SK-N-SH treated with all-trans-retinoic acid at 6 μM for 48 hours (cell line): ENCODE data around the gene CELA1.

ENCODE experiments used
- ATAC-seq: fragments of 200-7000 bp; cut with Tn5 transposase; 3 replicates; pipeline ENCODE4 v1.9.1; 2020; ENCODE audit warnings: mild to moderate bottlenecking, moderate library complexity
- ARNTL ChIP-seq: fragments of 450-650 bp; formaldehyde crosslinking; IDR thresholded peaks from 2 replicates; pipeline ENCODE4 v1.5.0; 2020; ENCODE audit warnings: low read depth, mild to moderate bottlenecking, moderate library complexity, borderline replicate concordance
- BACH2 ChIP-seq: fragments of 250-450 bp; sonication (Bioruptor Pico); IDR thresholded peaks from 2 replicates; pipeline ENCODE4 v1.9.0; 2021; ENCODE audit warnings: mild to moderate bottlenecking, borderline replicate concordance
- CREB5 ChIP-seq: fragments of 250-450 bp; sonication (Bioruptor Pico); IDR thresholded peaks from 2 replicates; pipeline ENCODE4 v1.5.1; 2020; ENCODE audit warnings: low read depth, mild to moderate bottlenecking, moderate library complexity
- CSDC2 ChIP-seq: fragments of 250-450 bp; sonication (Bioruptor Pico); IDR thresholded peaks from 2 replicates; pipeline ENCODE4 v1.5.0; 2020; ENCODE audit warnings: mild to moderate bottlenecking, moderate library complexity
- CSRNP3 ChIP-seq: fragments of 250-450 bp; sonication (Bioruptor Pico); IDR thresholded peaks from 2 replicates; pipeline ENCODE4 v1.5.1; 2021; ENCODE audit warnings: mild to moderate bottlenecking, moderate library complexity
- ESRRG ChIP-seq: fragments of 250-450 bp; sonication (Bioruptor Pico); IDR thresholded peaks from 2 replicates; pipeline ENCODE4 v1.6.1; 2021; ENCODE audit warnings: mild to moderate bottlenecking
- GLIS3 ChIP-seq: fragments of 250-450 bp; sonication (Bioruptor Pico); IDR thresholded peaks from 2 replicates; pipeline ENCODE4 v1.5.0; 2020; ENCODE audit warnings: mild to moderate bottlenecking, moderate library complexity
- ISL1 ChIP-seq: fragments of 250-450 bp; sonication (Bioruptor Pico); IDR thresholded peaks from 2 replicates; pipeline ENCODE4 v2.1.2; 2022; ENCODE audit warnings: mild to moderate bottlenecking, moderate library complexity
- OSR1 ChIP-seq: fragments of 250-450 bp; sonication (Bioruptor Pico); IDR thresholded peaks from 2 replicates; pipeline ENCODE4 v1.8.0; 2022; ENCODE audit warnings: moderate library complexity, mild to moderate bottlenecking, inconsistent platforms
- PATZ1 ChIP-seq: fragments of 250-450 bp; sonication (Bioruptor Pico); IDR thresholded peaks from 2 replicates; pipeline ENCODE4 v1.8.0; 2020; ENCODE audit warnings: mild to moderate bottlenecking, moderate library complexity, borderline replicate concordance
- POU6F1 ChIP-seq: fragments of 250-450 bp; sonication (Bioruptor Pico); IDR thresholded peaks from 2 replicates; pipeline ENCODE4 v1.8.0; 2021; ENCODE audit warnings: low read depth, mild to moderate bottlenecking, moderate library complexity, borderline replicate concordance
- PPARA ChIP-seq: fragments of 250-450 bp; sonication (Bioruptor Pico); IDR thresholded peaks from 2 replicates; pipeline ENCODE4 v1.5.0; 2020; ENCODE audit warnings: mild to moderate bottlenecking, borderline replicate concordance
- RARB ChIP-seq: fragments of 250-450 bp; sonication (Bioruptor Pico); IDR thresholded peaks from 2 replicates; pipeline ENCODE4 v1.8.0; 2021; ENCODE audit warnings: mild to moderate bottlenecking, moderate library complexity
- SNAI2 ChIP-seq: fragments of 250-450 bp; sonication (Bioruptor Pico); IDR thresholded peaks from 2 replicates; pipeline ENCODE4 v1.5.0; 2020; ENCODE audit warnings: mild to moderate bottlenecking, moderate library complexity
- TCF4 ChIP-seq: fragments of 250-450 bp; sonication (Bioruptor Pico); IDR thresholded peaks from 2 replicates; pipeline ENCODE4 v1.8.0; 2021; ENCODE audit warnings: mild to moderate bottlenecking, moderate library complexity, borderline replicate concordance
- TOX ChIP-seq: fragments of 250-450 bp; sonication (Bioruptor Pico); IDR thresholded peaks from 2 replicates; pipeline ENCODE4 v1.8.0; 2021; ENCODE audit warnings: mild to moderate bottlenecking, moderate library complexity, borderline replicate concordance
- TSHZ2 ChIP-seq: fragments of 250-450 bp; sonication (Bioruptor Pico); IDR thresholded peaks from 2 replicates; pipeline ENCODE4 v1.5.0; 2020; ENCODE audit warnings: mild to moderate bottlenecking, moderate library complexity
- ZC3H10 ChIP-seq: fragments of 250-450 bp; sonication (Bioruptor Pico); IDR thresholded peaks from 2 replicates; pipeline ENCODE4 v1.5.1; 2021; ENCODE audit warnings: mild to moderate bottlenecking, moderate library complexity
- ZFP3 ChIP-seq: fragments of 250-450 bp; sonication (Bioruptor Pico); IDR thresholded peaks from 2 replicates; pipeline ENCODE4 v1.5.0; 2020; ENCODE audit warnings: mild to moderate bottlenecking, moderate library complexity
- ZFP30 ChIP-seq: fragments of 450-650 bp; formaldehyde crosslinking; IDR thresholded peaks from 2 replicates; pipeline ENCODE4 v1.5.0; 2022; ENCODE audit warnings: mild to moderate bottlenecking, moderate library complexity
- ZNF70 ChIP-seq: fragments of 450-650 bp; formaldehyde crosslinking; IDR thresholded peaks from 2 replicates; pipeline ENCODE4 v1.5.0; 2020; ENCODE audit warnings: mild to moderate bottlenecking, moderate library complexity
- ZNF8 ChIP-seq: fragments of 450-650 bp; formaldehyde crosslinking; IDR thresholded peaks from 2 replicates; pipeline ENCODE4 v1.5.0; 2020; ENCODE audit warnings: mild to moderate bottlenecking, moderate library complexity

Gene CELA1

GRCh38 chr12:51383269-51383905 lies 36.9 kb upstream of the CELA1 start:
- no peak for TF ChIP-seq CREB5 (CRISPR knock-in tag)
- TF ChIP-seq SNAI2 (CRISPR knock-in tag) = no peak
- TF ChIP-seq RARB (CRISPR knock-in tag) = no peak
- no peak for TF ChIP-seq ZFP3 (CRISPR knock-in tag)
- no peak for TF ChIP-seq PPARA (CRISPR knock-in tag)
- TF ChIP-seq TSHZ2 = no peak
- TF ChIP-seq CSRNP3 = no peak
- TF ChIP-seq ZNF8 (CRISPR knock-in tag) = no peak
- no peak for TF ChIP-seq CSDC2
- no peak for TF ChIP-seq ZC3H10 (CRISPR knock-in tag)
- TF ChIP-seq BACH2 (CRISPR knock-in tag) = no peak
- no peak for TF ChIP-seq OSR1 (CRISPR knock-in tag)
- no peak for ATAC-seq

GRCh38 chr12:51382173-51382572 lies 35.7 kb upstream of the CELA1 start:
- no peak for ATAC-seq

More at GRCh38 chr12:51382173-51382572, 35.7 kb upstream of the CELA1 start:
- TF ChIP-seq ISL1 (CRISPR knock-in tag) (no peak), PPARA (CRISPR knock-in tag) (no peak), OSR1 (CRISPR knock-in tag) (no peak), SNAI2 (CRISPR knock-in tag) (no peak), PATZ1 (CRISPR knock-in tag) (no peak), ARNTL (CRISPR knock-in tag) (no peak), CSRNP3 (no peak), POU6F1 (CRISPR knock-in tag) (no peak), TCF4 (CRISPR knock-in tag) (no peak), BACH2 (CRISPR knock-in tag) (no peak), TOX (CRISPR knock-in tag) (no peak), ZNF8 (CRISPR knock-in tag) (no peak), ZFP30 (CRISPR knock-in tag) (no peak), CSDC2 (no peak), ZNF70 (CRISPR knock-in tag) (no peak), ESRRG (CRISPR knock-in tag) (no peak), GLIS3 (CRISPR knock-in tag) (no peak)
